HepG2 (cell line): ENCODE results near the gene RAB29. TPM values are rescaled to one million over a fixed set of nuclear protein-coding genes. Genes with fewer than 3 reads are reported as not detected.

Source experiments
- AGO1 ChIP-seq: fragments of 200-400 bp; formaldehyde crosslinking; IDR thresholded peaks from 2 replicates; pipeline ENCODE4 v1.6.1; 2017; ENCODE audit warnings: mild to moderate bottlenecking, low read depth, low read length, moderate library complexity; ENCODE audit not compliant: poor library complexity, severe bottlenecking
- AKNA ChIP-seq: sonication (generic); formaldehyde crosslinking; IDR thresholded peaks from 2 replicates; pipeline ENCODE4 v1.4.0; 2020; ENCODE audit warnings: missing genetic modification reagents, borderline replicate concordance
- IRF2 ChIP-seq: IDR thresholded peaks from 2 replicates; pipeline ENCODE4 v1.6.1; 2018; ENCODE audit warnings: missing genetic modification reagents, missing compliant biosample characterization
- NFYC ChIP-seq: IDR thresholded peaks from 2 replicates; pipeline ENCODE4 v1.6.1; 2016; ENCODE audit warnings: missing genetic modification reagents, missing compliant biosample characterization
- POLR2A ChIP-seq, 2 experiments: IDR thresholded peaks; 2 replicates each; pipeline ENCODE4 v1.6.1; 2011; ENCODE audit warnings: low read depth in 2 of 2, low read length in 2 of 2, mild to moderate bottlenecking in 1 of 2, moderate library complexity in 1 of 2; ENCODE audit not compliant: insufficient read depth in 1 of 2
- RFX3 ChIP-seq: IDR thresholded peaks from 2 replicates; pipeline ENCODE4 v1.6.1; 2016; ENCODE audit warnings: missing biosample characterization, missing genetic modification reagents
- SKI ChIP-seq: fragments of 450-650 bp; IDR thresholded peaks from one replicate; pipeline ENCODE4 v1.6.1; 2018; ENCODE audit warnings: mild to moderate bottlenecking; ENCODE audit not compliant: partially characterized antibody
- SPEN ChIP-seq: sonication (generic); formaldehyde crosslinking; IDR thresholded peaks from 2 replicates; pipeline ENCODE4 v1.5.1; 2020; ENCODE audit warnings: low read depth, mild to moderate bottlenecking, missing genetic modification reagents
- ZBTB33 ChIP-seq: sonication (generic); formaldehyde crosslinking; IDR thresholded peaks from 2 replicates; pipeline ENCODE4 v1.4.0; 2020; ENCODE audit warnings: missing genetic modification reagents
- ZMYM3 ChIP-seq: sonication (generic); formaldehyde crosslinking; IDR thresholded peaks from 2 replicates; pipeline ENCODE4 v1.5.1; 2020; ENCODE audit warnings: mild to moderate bottlenecking, missing genetic modification reagents
- ZNF607 ChIP-seq: sonication (generic); formaldehyde crosslinking; IDR thresholded peaks from 2 replicates; pipeline ENCODE4 v1.5.1; 2020; ENCODE audit warnings: missing genetic modification reagents, mild to moderate bottlenecking, borderline replicate concordance
- ZNF614 ChIP-seq: IDR thresholded peaks from 2 replicates; pipeline ENCODE4 v1.6.1; 2018; ENCODE audit warnings: missing biosample characterization, missing genetic modification reagents, inconsistent platforms, borderline replicate concordance
- ZNF782 ChIP-seq: sonication (generic); formaldehyde crosslinking; IDR thresholded peaks from 2 replicates; pipeline ENCODE4 v1.4.0; 2020; ENCODE audit warnings: missing genetic modification reagents, mild to moderate bottlenecking, borderline replicate concordance
- ZNF883 ChIP-seq: sonication (generic); formaldehyde crosslinking; IDR thresholded peaks from 2 replicates; pipeline ENCODE4 v1.5.1; 2020; ENCODE audit warnings: mild to moderate bottlenecking, missing genetic modification reagents; ENCODE audit errors: not compliant biosample characterization
- polyA plus RNA-seq, 8 experiments: library from polyadenylated mRNA; depleted of rRNA in 3 of 8; stranded (reverse) in 7 of 8; unstranded in 1 of 8; fragments of >200 nt; fragmentation: Illumina TruSeq in 4 of 8; extraction: Trizol in 4 of 8; gene quantifications; 2 replicates each; pipeline versions ENCODE4 v1.2.1 to v1.2.3, GENCODE V29; 2011 to 2016; ENCODE audit warnings: low read depth in 4 of 8, missing spikeins in 1 of 8, mixed read lengths in 1 of 8; ENCODE audit not compliant: insufficient read depth in 1 of 8
- total RNA-seq, 5 experiments: library from RNA; depleted of rRNA; stranded (reverse); fragments of >200 nt; fragmentation: Illumina TruSeq; extraction: Trizol; gene quantifications; 2 replicates each; pipeline ENCODE4 v1.2.3, GENCODE V29; 2016; ENCODE audit warnings: low read depth in 1 of 5
- TF ChIP-seq, protein P1 (sequence below): IDR thresholded peaks from 2 replicates; pipeline ENCODE4 v1.6.1; 2016; ENCODE audit warnings: missing compliant biosample characterization, missing genetic modification reagents, borderline replicate concordance
- TF ChIP-seq, protein P2 (sequence below): sonication (generic); formaldehyde crosslinking; IDR thresholded peaks from 2 replicates; pipeline ENCODE4 v1.5.1; 2020; ENCODE audit warnings: mild to moderate bottlenecking, missing genetic modification reagents, moderate library complexity

The RAB29 gene
- total and polyA plus RNA-seq, 2 of the 13 experiments (the other 11 are each of a cell fraction or from before 2014, with no cell fraction given), result 8.7 to 10.1 TPM

- TF ChIP-seq AKNA, result no peak
- peak; percentile 49 to 64; a peak in 3 of 4 replicates for TF ChIP-seq POLR2A (IDR thresholded peaks at IDR 0.05; ENCODE audit: insufficient read depth in 1 of 2, low read depth in 2 of 2, low read length in 2 of 2)
- 0 out of 2 replicates have a peak, but pooled peaks have one; percentile 10 for TF ChIP-seq ZBTB33 (CRISPR knock-in tag)
- peak; percentile 57 for TF ChIP-seq NFYC (CRISPR knock-in tag)
- no peak for TF ChIP-seq ZNF883 (CRISPR knock-in tag)
- peak; percentile 26 for TF ChIP-seq SKI
- peak; percentile 59 for TF ChIP-seq ZMYM3
- peak; percentile 80 for TF ChIP-seq AGO1
- no peak for TF ChIP-seq ZNF782
- TF ChIP-seq IRF2 (CRISPR knock-in tag), result peak; percentile 62; the same call in 1 of the 2 replicates
- no peak for TF ChIP-seq ZNF607 (CRISPR knock-in tag)
- no peak for TF ChIP-seq RFX3
- TF ChIP-seq, protein P1, sequence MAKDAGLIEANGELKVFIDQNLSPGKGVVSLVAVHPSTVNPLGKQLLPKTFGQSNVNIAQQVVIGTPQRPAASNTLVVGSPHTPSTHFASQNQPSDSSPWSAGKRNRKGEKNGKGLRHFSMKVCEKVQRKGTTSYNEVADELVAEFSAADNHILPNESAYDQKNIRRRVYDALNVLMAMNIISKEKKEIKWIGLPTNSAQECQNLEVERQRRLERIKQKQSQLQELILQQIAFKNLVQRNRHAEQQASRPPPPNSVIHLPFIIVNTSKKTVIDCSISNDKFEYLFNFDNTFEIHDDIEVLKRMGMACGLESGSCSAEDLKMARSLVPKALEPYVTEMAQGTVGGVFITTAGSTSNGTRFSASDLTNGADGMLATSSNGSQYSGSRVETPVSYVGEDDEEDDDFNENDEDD (CRISPR knock-in tag), result peak; percentile 56; the same call in 1 of the 2 replicates
- peak; percentile 79; the same call in 1 of the 2 replicates for TF ChIP-seq ZNF614 (CRISPR knock-in tag)
- TF ChIP-seq SPEN (CRISPR knock-in tag), result peak; percentile 78
- TF ChIP-seq, protein P2, sequence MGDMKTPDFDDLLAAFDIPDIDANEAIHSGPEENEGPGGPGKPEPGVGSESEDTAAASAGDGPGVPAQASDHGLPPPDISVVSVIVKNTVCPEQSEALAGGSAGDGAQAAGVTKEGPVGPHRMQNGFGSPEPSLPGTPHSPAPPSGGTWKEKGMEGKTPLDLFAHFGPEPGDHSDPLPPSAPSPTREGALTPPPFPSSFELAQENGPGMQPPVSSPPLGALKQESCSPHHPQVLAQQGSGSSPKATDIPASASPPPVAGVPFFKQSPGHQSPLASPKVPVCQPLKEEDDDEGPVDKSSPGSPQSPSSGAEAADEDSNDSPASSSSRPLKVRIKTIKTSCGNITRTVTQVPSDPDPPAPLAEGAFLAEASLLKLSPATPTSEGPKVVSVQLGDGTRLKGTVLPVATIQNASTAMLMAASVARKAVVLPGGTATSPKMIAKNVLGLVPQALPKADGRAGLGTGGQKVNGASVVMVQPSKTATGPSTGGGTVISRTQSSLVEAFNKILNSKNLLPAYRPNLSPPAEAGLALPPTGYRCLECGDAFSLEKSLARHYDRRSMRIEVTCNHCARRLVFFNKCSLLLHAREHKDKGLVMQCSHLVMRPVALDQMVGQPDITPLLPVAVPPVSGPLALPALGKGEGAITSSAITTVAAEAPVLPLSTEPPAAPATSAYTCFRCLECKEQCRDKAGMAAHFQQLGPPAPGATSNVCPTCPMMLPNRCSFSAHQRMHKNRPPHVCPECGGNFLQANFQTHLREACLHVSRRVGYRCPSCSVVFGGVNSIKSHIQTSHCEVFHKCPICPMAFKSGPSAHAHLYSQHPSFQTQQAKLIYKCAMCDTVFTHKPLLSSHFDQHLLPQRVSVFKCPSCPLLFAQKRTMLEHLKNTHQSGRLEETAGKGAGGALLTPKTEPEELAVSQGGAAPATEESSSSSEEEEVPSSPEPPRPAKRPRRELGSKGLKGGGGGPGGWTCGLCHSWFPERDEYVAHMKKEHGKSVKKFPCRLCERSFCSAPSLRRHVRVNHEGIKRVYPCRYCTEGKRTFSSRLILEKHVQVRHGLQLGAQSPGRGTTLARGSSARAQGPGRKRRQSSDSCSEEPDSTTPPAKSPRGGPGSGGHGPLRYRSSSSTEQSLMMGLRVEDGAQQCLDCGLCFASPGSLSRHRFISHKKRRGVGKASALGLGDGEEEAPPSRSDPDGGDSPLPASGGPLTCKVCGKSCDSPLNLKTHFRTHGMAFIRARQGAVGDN (CRISPR knock-in tag), result peak; percentile 82
These were observed 25.8 kb downstream of the RAB29 start (continued) for GRCh38 chr1:205749234-205750137.
